HCT116 (cell line): ENCODE data around the gene BEND5.

ENCODE experiments used
- EGR1 ChIP-seq: IDR thresholded peaks from 2 replicates; pipeline ENCODE4 v1.6.1; 2012; ENCODE audit warnings: low read depth
- EZH2phosphoT487 ChIP-seq: fragments of 200-600 bp; IDR thresholded peaks from 2 replicates; pipeline ENCODE4 v1.6.1; 2018; ENCODE audit warnings: antibody characterized with exemption, borderline replicate concordance
- FOSL1 ChIP-seq: IDR thresholded peaks from 2 replicates; pipeline ENCODE4 v1.6.1; 2012; ENCODE audit warnings: low read depth
- POLR2A ChIP-seq: IDR thresholded peaks from 2 replicates; pipeline ENCODE4 v1.7.0; 2011; ENCODE audit warnings: borderline replicate concordance; ENCODE audit not compliant: insufficient read depth, insufficient read length; ENCODE audit errors: extremely low read depth
- POLR2AphosphoS5 ChIP-seq: IDR thresholded peaks from 2 replicates; pipeline ENCODE4 v1.6.1; 2011; ENCODE audit warnings: mild to moderate bottlenecking, low read depth, low read length, moderate library complexity
- RAD21 ChIP-seq: IDR thresholded peaks from 2 replicates; pipeline ENCODE4 v1.6.1; 2012; ENCODE audit warnings: low read depth, mild to moderate bottlenecking
- SIN3A ChIP-seq: IDR thresholded peaks from 2 replicates; pipeline ENCODE4 v1.6.1; 2012; ENCODE audit warnings: low read depth
- YY1 ChIP-seq: IDR thresholded peaks from 2 replicates; pipeline ENCODE4 v1.6.1; 2011; ENCODE audit warnings: low read length, low read depth, moderate library complexity, mild to moderate bottlenecking; ENCODE audit not compliant: insufficient replicate concordance; ENCODE audit errors: extremely low read depth
- ZNF274 ChIP-seq: fragments of 200-500 bp; sonication (Bioruptor generic); IDR thresholded peaks from 2 replicates; pipeline ENCODE4 v1.6.1; 2014; ENCODE audit warnings: mild to moderate bottlenecking, low read depth, low read length, inconsistent platforms
- TF ChIP-seq, protein P1 (sequence below), 3 experiments: fragments of 200-600 bp in 1 of 3; sonication (generic) in 1 of 3; IDR thresholded peaks in 2 of 3; conservative IDR thresholded peaks in 1 of 3; 2 replicates each; pipeline ENCODE4 v1.5.1; 2012 to 2017; ENCODE audit warnings: low read depth in 2 of 3, low read length in 2 of 3, antibody characterized with exemption in 1 of 3, borderline replicate concordance in 1 of 3, control low read depth in 1 of 3, mild to moderate bottlenecking in 1 of 3, mixed read lengths in 1 of 3, mixed run types in 1 of 3, moderate library complexity in 1 of 3; ENCODE audit not compliant: insufficient read depth in 1 of 3
- TF ChIP-seq, protein P2 (sequence below): IDR thresholded peaks from 2 replicates; pipeline ENCODE4 v1.6.1; 2012
- TF ChIP-seq, protein P3 (sequence below): IDR thresholded peaks from 2 replicates; pipeline ENCODE4 v1.6.1; 2012

DNA sequence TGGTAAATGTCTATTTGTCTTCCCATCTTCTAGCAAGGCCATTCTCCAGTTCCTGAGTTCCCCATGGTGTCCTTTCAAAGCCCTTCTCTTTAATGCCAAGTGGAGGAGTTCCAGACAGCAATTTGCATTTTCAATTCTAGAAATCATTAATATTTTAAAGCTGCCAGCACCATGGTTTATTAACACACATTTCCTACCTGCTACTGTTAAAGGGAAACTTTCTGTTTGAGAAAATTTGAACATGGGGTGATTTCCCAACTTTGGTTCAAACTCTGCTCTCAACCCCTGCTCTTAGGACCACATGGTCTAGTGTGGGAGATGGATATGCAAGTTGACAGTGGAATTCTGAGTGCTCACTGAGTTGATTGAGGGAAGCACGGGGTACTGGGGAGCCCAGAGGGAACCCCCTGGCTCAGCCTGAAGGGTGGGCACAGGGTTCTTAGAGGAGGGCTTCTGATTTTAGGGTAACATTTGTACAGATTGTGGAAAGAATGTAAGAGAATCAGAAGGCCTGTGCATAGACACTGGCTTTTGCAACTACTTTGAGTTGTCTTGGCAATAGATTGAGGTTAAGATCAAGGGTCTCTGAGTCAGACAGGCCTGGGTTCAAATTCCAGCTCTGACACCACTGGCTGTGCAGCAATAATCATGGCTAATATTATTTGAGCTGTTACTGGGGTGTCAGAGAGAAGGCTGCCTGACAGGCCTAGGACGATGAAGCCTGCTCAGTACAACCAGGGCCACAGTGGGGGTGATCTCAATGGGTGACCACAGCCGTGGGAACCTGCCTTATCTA is 97.8 kb downstream of the BEND5 start:
- TF ChIP-seq POLR2A (no peak), POLR2AphosphoS5 (no peak), EZH2phosphoT487 (no peak), FOSL1 (no peak), YY1 (no peak), ZNF274 (no peak), EGR1 (no peak), SIN3A (no peak), RAD21 (no peak)
- TF ChIP-seq, protein P1, sequence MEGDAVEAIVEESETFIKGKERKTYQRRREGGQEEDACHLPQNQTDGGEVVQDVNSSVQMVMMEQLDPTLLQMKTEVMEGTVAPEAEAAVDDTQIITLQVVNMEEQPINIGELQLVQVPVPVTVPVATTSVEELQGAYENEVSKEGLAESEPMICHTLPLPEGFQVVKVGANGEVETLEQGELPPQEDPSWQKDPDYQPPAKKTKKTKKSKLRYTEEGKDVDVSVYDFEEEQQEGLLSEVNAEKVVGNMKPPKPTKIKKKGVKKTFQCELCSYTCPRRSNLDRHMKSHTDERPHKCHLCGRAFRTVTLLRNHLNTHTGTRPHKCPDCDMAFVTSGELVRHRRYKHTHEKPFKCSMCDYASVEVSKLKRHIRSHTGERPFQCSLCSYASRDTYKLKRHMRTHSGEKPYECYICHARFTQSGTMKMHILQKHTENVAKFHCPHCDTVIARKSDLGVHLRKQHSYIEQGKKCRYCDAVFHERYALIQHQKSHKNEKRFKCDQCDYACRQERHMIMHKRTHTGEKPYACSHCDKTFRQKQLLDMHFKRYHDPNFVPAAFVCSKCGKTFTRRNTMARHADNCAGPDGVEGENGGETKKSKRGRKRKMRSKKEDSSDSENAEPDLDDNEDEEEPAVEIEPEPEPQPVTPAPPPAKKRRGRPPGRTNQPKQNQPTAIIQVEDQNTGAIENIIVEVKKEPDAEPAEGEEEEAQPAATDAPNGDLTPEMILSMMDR (IDR thresholded peaks at IDR 0.05 in 2 of 3, conservative IDR thresholded peaks at IDR 0.05 in 1 of 3; ENCODE audit: borderline replicate concordance in 1 of 3, insufficient read depth in 1 of 3, low read depth in 2 of 3, low read length in 2 of 3) = no peak
- TF ChIP-seq, protein P2, sequence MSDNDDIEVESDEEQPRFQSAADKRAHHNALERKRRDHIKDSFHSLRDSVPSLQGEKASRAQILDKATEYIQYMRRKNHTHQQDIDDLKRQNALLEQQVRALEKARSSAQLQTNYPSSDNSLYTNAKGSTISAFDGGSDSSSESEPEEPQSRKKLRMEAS = no peak
- TF ChIP-seq, protein P3, sequence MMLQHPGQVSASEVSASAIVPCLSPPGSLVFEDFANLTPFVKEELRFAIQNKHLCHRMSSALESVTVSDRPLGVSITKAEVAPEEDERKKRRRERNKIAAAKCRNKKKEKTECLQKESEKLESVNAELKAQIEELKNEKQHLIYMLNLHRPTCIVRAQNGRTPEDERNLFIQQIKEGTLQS = no peak
